Measurements from ENCODE around the gene RAB4B. TPM values are rescaled to one million over a fixed set of nuclear protein-coding genes. Genes with fewer than 3 reads are reported as not detected.

Gene RAB4B
- total and polyA plus RNA-seq, 10 donors: 36.8 to 95.3 (median 58.8) TPM

DNA sequence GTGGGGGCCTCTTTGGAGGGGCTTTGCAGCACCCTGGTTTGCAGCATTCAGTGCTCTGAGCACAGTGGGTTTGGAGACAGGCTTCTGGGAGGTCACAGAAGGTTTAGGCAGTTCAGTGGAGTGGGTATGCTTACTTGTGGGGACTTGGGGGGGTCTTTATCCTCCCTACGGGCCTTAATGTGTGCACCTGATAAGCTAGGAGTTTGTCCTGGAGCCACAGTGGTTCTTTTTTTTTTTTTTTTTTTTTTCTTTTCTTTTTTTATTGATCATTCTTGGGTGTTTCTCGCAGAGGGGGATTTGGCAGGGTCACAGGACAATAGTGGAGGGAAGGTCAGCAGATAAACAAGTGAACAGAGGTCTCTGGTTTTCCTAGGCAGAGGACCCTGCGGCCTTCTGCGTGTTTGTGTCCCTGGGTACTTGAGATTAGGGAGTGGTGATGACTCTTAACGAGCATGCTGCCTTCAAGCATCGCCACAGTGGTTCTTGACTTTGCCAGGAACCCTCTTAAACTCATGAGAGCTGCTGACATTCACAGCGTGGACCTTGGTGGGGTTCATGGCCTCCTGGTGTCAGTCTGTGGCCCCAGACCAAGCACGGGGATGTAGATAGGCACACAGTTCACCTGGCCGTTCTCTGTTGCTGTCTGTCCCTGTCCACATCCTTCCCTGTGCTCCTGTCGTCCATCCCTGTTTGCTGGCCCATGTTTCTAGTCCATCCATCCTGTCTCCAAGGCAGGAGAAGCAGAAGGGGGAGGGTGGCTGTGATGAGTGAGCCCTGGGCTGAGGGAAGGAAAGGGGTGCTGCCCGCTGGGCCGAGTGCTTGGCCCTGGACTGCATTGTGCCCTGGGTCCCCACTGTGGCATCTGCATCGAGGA is 23.6 kb downstream of the RAB4B start:
- Histone ChIP-seq H3K36me3 (peaks cover 0 to 66% (median 26%) of the 10 kb centered on the region in 6 donors), H3K4me1 (peaks cover 64 to 87% (median 78%) of the 10 kb centered on the region in 6 donors), H3K27ac (peak overlapping the region; percentile 86 to 99 (median 94)), H3K27me3 (replicated peaks in 1 of 7) (no peaks in the 10 kb centered on the region), H3K4me3 (peak overlapping the region; percentile 77 to 96 (median 88)), H3K9me3 (no peaks in the 10 kb centered on the region)
- no peak for DNase-seq
- WGBS, 5 donors: 42 to 60% (median 48%) methylated on average over 12 to 13 of the region's 13 CpGs
- intact Hi-C loops (cut with DNase I; ENCODE audit: low total_unique reads): loop anchor here (10.0 kb wide), 1 partner anchor 47 kb away; the partner anchor contains the start of genes ACTMAP and SNRPA
- TF ChIP-seq POLR2A (IDR thresholded peaks at IDR 0.05): no peak
- peak in 1 of 3 donors; percentile 1 for TF ChIP-seq POLR2AphosphoS5 (IDR thresholded peaks at IDR 0.05)

DNA sequence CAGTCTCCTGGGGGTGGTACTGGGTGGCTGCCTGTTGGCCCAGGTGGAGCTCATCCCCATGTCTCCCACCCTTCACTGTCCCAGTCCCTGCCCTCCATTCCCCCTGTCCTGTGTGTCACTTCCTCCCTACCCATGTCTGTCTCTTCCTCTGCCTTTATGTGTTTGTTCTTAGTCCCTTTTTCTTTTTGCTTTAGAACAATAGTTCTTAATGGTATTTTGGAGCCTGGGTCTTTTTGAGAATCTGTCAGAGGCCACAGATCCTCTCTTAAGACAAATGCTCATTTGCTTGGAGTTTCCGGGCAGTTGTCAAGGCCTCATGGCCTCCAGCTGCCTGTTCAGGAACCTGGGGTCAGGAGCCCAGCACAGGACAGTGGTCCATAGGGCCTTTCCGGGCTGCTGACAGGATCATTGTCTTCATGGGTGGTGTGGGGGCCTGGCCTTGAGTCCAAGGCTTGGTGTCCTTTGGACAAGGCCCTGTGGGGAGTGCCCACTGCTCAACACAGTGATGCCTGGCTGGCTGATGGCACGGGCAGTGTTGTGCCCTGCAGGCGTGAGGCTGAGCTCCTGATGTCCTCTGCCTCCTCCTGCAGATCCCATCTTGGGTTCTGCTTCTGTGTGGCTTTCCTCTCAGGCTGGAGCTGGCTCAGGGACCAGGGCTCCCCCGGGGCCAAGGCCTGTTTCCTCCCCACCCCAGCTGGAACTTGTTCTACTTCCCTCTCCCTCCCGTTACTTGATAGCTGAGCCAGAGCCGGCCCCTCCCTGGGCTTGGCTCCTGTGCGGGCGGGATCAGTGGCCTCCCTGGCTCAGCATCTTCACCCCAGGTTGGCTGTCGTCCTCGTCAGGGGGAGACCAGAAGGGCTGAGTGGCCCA is 24.5 kb downstream of the RAB4B start:
- peaks cover 0 to 74% (median 30%) of the 10 kb centered on the region in 6 donors for H3K36me3 ChIP-seq
- no peaks in the 10 kb centered on the region for H3K27me3 ChIP-seq (replicated peaks in 1 of 7)
- DNase-seq: peak; percentile 87
- intact Hi-C loops (cut with DNase I; ENCODE audit: low total_unique reads): loop anchor here (10.0 kb wide), 1 partner anchor 48 kb away; the partner anchor contains the start of genes ACTMAP and SNRPA
- peak; percentile 60 to 85 (median 79) for TF ChIP-seq POLR2AphosphoS5 (IDR thresholded peaks at IDR 0.05)
- TF ChIP-seq POLR2A (IDR thresholded peaks at IDR 0.05): no peak
- no peaks in the 10 kb centered on the region for H3K9me3 ChIP-seq
- peaks cover 71 to 87% (median 85%) of the 10 kb centered on the region in 6 donors for H3K4me1 ChIP-seq
- peak overlapping the region; percentile 21 to 96 (median 84) for H3K4me3 ChIP-seq
- 23 to 34% (median 26%) methylated on average over 9 to 11 of the region's 11 CpGs for WGBS, 5 donors
- peak overlapping the region; percentile 82 to 99 (median 94) for H3K27ac ChIP-seq

DNA sequence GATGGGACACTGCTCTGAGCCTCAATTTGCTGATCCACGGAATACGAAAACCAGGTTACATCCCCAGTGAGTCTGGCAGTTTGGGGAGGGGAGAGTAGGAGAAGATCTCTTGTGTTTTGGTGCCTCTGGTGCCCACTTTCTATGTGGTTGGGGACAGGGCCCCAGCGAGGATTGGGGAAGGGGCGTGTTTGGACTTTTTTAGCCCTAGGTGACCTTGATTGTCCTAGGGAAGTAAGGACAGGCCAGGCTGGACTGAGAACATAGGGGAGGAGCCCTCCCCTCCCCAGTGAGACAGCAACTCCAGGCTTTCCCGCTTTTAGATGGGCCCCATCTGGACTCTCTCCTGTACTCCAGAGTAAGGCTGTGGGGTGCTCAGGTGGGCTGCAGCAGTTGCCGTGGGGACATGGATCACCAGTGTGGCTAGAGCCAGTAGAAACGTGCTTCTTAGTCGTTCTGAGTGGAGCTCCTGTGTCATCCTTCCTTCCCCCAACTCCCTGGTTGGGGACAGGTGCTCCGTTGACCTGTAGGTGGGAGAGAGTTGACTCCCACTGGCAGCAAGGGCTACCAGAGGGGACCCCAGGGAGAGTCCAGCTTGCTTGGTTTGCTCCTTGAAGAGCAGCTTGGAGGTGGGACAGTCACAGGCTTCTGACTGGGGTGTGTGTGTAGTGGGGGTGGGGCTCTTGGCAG is 25.3 kb downstream of the RAB4B start:
- peaks cover 72 to 87% (median 85%) of the 10 kb centered on the region in 6 donors for H3K4me1 ChIP-seq
- intact Hi-C loops (cut with DNase I; ENCODE audit: low total_unique reads): loop anchor here (10.0 kb wide), 1 partner anchor 49 kb away; the partner anchor contains the start of genes ACTMAP and SNRPA
- 37 to 64% (median 44%) methylated on average over 5 to 9 of the region's 9 CpGs for WGBS, 5 donors
- peaks cover 0 to 82% (median 38%) of the 10 kb centered on the region in 6 donors for H3K36me3 ChIP-seq
- peak overlapping the region; percentile 82 to 99 (median 94) for H3K27ac ChIP-seq
- H3K9me3 ChIP-seq: no peaks in the 10 kb centered on the region
- no peaks in the 10 kb centered on the region for H3K27me3 ChIP-seq (replicated peaks in 1 of 7)
- TF ChIP-seq POLR2A (IDR thresholded peaks at IDR 0.05) (no peak), POLR2AphosphoS5 (IDR thresholded peaks at IDR 0.05) (no peak)
- TF ChIP-seq, protein P1, sequence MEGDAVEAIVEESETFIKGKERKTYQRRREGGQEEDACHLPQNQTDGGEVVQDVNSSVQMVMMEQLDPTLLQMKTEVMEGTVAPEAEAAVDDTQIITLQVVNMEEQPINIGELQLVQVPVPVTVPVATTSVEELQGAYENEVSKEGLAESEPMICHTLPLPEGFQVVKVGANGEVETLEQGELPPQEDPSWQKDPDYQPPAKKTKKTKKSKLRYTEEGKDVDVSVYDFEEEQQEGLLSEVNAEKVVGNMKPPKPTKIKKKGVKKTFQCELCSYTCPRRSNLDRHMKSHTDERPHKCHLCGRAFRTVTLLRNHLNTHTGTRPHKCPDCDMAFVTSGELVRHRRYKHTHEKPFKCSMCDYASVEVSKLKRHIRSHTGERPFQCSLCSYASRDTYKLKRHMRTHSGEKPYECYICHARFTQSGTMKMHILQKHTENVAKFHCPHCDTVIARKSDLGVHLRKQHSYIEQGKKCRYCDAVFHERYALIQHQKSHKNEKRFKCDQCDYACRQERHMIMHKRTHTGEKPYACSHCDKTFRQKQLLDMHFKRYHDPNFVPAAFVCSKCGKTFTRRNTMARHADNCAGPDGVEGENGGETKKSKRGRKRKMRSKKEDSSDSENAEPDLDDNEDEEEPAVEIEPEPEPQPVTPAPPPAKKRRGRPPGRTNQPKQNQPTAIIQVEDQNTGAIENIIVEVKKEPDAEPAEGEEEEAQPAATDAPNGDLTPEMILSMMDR (IDR thresholded peaks at IDR 0.05 in 8 of 11, conservative IDR thresholded peaks at IDR 0.05 in 3 of 11): no peak
- peak overlapping the region; percentile 21 to 96 (median 84) for H3K4me3 ChIP-seq
- no peak for DNase-seq

DNA sequence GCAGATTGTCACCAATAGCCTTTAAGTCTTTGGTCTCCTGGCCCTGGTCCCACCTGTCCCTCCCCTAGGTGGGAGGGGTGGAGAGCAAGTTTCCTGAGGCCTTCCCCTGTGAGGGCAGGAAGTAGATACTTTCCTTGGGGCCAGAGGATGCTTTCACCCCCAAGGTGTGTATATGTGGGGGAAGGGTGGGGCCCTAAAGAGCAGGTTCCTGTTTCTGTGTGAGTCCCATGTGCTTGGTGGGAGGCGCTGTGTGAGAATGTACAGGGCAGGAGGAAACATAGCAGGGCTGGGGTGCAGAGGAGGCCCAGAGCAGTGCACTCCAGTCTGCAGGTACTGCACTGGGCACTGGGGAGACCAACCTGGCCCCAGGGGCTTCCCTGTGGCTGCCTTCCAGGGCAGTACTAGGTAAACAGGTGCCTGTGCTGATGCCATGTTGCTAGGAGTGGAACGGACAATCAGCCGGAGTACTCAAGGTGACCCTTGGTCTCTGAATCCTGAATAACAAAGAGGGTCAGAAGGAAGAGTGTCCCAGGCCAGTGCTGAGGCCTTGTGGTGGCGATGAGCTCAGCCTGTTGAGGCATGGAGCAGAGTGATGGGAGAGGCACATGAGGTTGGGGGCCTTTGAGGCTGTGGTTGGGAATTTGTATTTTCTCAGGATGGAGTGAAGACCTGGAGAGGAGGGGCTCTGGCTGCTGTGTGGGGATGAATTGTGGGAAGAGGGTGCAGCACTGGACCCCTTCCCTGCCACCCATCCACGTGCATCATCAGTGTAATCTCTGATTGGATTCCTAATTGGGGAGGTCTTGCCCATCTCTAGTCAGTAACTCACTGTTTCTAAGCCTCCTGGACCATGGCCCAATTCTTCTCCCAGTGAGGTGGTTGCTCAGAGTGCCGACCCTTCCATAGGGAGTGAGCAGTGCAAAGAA is 26.1 kb downstream of the RAB4B start:
- peaks cover 78 to 94% (median 93%) of the 10 kb centered on the region in 6 donors for H3K4me1 ChIP-seq
- H3K27ac ChIP-seq: peak overlapping the region; percentile 82 to 99 (median 94)
- 54 to 64% (median 64%) methylated on average over 6 of the region's 6 CpGs for WGBS, 5 donors
- TF ChIP-seq POLR2AphosphoS5 (IDR thresholded peaks at IDR 0.05) (peak; percentile 65 to 82 (median 73)), POLR2A (IDR thresholded peaks at IDR 0.05) (no peak)
- no peaks in the 10 kb centered on the region for H3K9me3 ChIP-seq
- peak; percentile 90 for DNase-seq
- H3K36me3 ChIP-seq: peaks cover 0 to 90% (median 46%) of the 10 kb centered on the region in 6 donors
- intact Hi-C loops (cut with DNase I; ENCODE audit: low total_unique reads): loop anchor here (10.0 kb wide), 1 partner anchor 49 kb away; the partner anchor contains the start of genes ACTMAP and SNRPA
- peak overlapping the region; percentile 21 to 96 (median 84) for H3K4me3 ChIP-seq
- no peaks in the 10 kb centered on the region for H3K27me3 ChIP-seq (replicated peaks in 1 of 7)
